Right hindlimb (tissue), 1 donor: ENCODE measurements around the gene GJD2.

Experiments used
- DNase-seq: peaks from one replicate; pipeline ENCODE4 v3.0.0-alpha.2; 2018

The GJD2 gene

DNA sequence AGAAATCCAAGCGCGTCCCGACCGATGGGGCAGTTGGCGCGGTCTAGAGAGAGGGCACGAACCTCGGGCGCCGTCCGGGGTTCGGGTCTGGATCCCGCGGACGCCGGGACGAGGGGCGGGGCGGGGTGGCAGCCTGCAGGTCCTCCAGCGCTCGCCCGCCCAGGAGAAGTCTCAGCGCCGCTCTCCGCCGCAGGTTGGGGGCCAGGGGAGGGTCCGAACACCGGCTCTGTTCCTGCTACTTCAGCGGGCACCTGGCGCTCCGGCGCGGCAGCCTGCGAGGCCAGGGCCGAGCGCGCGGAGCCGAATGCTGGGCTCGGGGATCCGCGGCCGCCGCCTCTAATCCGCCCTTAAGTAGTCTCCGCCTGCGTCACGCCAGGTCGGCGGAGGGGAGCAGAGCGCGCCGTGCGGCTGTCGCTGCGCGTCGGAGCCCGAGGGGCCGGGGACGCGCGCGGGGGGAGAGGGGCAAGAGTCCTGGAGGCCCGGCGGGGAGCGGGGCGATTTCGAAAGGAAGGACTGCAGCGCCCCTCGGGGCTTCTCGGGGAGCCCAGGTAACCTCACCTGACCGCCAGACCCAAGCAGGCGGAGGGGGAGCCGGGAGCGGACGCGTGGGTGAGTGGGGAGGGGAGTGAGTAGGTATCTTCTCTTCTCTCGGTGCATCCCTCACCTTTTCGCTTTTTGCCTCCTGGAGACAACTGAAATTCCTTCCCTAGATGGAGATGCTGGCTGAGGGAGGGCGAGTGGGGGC, at the start of gene GJD2:
Gene GJD2, minus strand, starts transcription at position 325 of the 745 bp plus-strand sequence. CDS start 510 bp downstream, outside the sequence.
- no peak for DNase-seq

DNA sequence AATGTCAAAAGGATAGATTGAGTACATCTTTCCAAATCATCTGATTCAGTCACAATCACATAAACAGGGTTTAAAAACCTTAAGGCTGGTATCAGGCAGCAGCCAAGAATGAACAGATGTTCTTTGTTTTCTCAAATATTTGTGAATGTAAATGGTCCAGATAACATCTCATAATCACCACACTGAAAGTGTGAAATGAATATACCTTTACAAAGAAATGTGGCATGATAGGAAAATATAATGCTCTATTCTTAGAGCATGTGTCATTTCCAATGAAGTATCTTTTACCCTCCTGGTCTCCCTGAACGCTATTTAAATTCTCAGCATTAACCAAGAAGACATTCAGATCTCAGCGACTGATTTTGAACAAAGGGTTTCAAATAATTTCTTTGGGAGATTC, 49.3 kb upstream of the GJD2 start:
- no peak for DNase-seq

DNA sequence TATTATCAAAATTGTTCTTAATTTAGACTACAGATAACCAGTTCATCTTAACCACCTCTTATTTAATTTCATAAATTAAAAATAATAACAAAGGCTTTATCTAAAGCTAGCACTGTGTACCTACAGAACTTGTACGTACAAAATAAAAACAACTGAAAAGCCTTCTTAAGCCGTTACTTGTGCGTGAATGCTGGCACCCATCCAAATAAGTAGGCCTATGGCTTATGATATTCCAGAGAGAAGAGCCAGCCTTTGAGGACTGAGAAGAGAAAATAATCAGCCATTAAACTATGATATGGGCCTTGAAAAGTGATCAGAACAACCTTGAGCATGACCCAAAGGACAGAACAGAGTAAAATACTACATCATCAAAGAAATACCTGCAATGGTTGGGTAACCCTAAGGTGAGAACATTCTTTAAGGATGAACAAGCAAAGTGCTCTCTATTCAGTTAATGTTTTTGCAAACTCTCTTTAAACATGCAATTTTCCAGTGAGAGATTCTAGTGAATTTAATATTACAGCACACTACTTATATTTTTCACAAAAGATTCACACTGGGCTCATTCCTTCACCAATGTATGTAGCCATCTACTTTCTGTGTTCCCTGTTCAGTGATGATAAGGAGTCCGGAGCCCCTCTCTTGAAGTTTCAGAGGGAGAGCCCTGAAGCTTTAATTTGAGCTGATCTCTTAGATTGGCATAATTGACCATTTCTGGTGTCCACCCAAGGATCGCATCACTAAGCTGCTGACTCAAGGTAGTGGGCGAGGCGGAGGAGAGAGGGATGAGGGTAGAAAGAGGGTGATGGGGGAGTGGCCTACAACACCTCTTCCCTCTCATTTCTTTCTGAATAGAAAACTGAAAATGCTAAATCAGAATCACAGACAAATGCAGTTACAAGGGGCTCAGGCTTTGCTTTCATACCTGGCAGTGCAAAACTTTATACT, 48.3 kb upstream of the GJD2 start:
- DNase-seq = no peak

DNA sequence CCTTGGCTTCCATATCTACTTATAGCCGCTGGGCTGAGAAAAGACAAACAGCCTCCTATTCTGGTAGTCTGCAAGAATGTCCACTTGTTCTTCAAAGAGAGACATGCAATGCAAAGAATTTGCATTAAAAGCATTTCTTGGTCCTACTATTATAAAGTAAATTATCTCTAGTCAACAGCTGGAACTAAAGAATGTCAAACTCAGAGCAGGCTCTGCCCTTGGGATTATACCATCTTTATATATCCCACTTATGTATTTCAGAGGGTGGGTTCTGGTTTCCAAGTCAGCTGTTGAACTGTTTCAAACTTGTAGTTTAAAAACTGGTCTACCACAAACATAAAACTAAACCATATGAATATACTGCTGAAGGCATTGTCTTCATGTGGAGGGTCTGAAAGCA, 47.6 kb upstream of the GJD2 start:
- DNase-seq = no peak

DNA sequence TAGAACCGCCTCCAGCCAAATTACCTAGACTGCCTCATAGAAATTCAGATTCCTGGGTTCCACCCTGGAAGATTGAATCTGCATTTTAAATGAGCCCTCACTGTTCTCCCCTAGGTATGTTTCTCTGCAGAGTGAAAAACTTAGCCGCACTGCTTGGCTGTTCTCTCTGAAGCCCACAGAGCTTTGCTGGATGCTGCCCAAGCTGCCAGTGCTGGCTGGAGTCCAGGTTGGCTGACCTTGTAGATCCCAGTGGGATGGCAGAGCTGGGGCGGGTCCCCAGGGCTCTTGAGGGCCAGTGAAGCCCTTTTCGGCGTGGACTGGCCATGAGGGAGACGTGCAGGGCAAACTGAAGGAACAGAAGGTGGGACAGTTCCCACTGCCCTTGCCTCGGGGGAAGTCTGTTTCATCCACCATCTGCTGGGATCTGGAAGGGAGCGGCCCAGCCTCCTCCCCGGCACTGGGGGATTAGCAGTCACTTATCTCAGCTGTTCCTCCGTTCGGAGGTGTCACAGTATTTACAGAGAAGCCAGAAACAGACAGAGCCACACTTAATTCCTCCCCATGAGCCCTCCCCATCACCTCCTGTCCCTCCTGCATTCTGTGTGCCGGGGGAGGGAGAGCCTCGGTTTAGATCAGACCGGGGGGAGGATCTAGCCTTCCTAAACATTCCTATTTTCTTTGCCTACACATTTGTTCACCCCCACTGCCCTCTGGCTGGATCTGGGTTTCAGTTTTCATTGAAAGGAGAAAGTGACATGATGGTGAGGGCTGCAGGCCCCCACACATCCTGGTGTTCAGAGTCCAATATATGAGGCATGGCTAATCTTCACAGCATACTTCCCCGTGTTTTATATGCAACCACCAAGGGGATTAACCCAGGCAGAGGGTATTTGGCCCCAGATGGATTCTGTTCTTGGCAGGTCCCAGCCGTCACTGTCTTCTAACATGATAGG, 44.6 kb upstream of the GJD2 start:
- peak; percentile 84 for DNase-seq

DNA sequence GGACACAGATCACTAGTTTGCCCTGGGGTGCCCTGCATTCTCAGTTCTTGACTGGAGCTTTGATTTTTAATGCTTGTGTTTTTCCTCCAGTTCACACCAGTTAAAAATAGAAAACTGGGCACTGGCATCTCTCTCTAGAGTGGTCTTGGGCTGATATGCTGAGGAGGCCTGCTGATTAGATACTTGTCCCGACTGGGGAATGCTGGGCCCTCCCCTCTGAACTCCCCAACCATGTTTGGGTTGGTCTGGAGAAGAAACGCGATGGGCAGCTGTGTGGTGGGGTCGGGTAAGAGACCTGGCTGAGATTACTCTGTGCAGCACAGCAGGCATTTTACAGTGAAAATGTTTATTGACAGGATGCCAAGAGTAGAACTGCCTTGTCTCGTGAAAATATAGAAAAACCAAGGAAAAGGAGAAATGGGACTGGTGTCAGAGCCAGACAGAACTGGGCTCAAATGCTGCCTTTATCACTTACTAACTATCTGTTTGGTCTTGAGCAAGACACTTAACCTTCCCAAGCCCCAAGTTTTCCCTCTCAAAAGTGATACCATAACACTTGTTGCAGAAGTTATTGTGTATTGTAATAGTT, 42.1 kb upstream of the GJD2 start:
- no peak for DNase-seq

DNA sequence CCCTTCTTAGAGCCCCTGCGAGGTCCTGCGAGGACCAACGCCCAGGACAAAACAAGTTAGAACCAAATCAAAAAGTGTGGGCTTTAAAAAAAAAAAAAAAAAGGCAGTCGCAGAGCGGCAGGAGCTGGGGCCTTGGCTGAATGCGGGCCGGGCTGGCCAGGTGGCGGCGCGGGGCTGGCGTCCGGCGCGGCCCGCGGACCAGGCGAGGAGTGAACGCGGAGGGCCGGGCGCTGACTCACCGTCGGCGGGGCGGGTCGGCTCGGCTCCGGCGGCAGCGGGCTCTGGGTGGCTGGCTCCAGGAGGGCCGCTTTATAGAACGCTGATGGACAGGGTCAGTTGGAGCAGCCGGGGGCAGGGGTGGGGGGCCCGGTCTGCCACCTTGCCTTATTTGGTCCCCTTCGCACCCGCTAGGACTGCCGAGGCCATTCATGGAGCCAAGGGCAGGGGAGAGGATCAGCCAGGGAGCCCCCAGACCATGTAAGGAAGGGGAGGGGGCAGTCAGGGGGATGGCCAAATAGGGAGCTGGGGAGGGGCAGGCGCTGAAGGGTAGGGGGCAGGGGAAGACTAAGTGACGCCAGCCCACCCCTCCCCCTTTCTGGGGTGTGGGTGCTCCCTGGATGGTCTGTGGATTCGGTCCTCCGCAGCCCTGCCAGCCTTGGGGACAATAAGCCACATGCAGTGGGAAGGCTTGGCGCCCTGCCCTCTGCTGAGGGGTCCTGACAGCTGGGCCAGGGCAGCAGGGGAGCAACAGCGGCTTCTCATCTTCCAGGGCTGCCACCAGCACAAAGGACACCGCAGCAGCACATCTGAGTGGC, 40.7 kb upstream of the GJD2 start, which contains the start of gene ACTC1:
Gene ACTC1, minus strand, starts transcription at position 283 of the 815 bp plus-strand sequence. CDS start 741 bp downstream, outside the sequence.
- DNase-seq = peak; percentile 84

DNA sequence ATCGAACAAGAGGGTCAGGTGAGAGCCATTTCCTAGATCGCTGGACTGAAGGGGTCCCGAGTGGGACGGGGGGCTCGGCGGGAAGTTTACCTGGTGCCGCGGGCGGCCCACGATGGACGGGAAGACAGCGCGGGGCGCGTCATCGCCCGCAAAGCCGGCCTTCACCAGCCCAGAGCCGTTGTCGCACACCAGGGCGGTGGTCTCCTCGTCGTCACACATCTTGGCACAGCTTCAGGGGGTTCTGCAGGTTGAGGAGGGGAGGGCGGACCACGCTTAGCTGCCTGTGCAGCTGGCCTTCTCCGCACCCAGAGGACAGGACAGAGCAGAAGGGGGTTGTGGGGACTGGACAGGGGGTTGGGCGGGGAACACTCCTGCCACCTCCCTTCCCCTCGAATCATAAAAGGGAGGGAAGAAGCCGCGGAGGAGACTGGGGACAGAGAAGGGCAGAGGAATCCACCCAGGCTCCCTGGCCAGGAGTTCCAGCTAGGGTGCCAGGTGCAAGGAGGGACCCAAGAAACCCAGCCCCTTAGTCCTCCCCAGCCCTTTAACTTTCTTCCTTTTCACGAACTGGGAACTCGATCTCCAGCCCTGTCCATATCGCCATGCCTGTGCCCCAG, 39.9 kb upstream of the GJD2 start:
- DNase-seq = no peak

DNA sequence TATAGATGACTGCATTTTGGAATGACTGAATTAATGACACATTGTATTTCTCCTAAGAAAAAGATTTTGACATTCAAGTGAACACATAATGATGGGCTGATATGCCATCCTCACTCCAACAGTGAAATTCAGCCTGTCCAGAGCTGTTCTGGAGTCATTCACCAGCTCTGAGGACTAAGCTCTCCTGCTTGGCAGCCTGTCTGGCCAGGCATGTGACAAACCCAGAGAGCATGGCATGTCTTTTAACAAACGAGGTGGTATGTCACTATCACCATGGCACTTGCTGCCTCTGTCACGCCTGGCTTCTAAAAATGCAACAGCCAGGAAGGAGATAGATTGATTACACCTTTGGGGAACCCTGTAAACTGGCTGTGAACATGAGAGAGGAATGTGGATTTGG, 39.1 kb upstream of the GJD2 start:
- DNase-seq = no peak

DNA sequence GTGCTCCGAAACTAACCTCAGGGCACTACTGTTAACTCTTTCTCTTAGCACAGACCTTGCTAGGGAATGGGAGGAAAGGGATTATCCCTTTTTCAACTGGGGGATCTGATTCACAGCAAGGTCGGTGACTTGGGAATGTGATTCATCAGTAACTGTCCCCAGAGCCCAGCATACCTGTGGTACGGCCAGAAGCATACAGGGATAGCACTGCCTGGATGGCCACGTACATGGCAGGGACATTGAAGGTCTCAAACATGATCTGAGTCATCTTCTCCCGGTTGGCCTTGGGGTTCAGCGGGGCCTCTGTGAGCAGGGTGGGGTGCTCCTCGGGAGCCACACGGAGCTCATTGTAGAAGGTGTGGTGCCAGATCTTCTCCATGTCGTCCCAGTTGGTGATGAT, 38.3 kb upstream of the GJD2 start:
- no peak for DNase-seq

DNA sequence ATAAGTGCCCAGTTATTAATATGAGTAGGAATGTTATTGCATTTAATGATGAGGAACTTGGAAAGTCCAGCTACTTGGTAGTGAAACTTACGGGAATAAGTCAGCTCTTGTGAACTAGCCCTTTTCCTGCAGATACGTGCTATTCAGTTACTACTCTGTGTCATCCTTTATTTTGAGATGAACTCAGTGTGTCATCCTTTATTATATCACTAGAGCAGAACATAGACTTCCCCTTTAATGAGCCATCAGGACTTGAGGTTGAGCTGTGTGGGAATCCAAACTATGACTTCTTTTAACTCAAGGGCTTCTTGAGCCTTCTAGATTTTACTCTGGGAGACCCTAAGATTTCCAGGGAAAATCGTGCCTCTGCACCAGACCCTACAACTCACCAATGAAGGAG, 36.9 kb upstream of the GJD2 start:
- no peak for DNase-seq

DNA sequence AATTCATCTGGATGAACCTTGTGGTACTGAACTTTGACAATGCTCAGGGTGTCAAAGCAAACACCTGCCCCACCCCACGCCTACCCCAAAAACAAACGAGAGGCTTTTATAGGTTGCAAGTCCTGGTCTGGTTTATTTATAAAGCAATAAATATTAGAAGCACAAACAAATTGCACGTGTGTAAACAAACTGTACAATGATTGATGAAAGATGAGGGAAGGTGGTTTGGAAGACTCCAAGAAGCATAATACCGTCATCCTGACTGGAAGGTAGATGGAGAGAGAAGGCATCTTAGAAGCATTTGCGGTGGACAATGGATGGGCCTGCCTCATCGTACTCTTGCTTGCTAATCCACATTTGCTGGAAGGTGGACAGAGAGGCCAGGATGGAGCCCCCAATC, 35.3 kb upstream of the GJD2 start:
- DNase-seq = no peak

DNA sequence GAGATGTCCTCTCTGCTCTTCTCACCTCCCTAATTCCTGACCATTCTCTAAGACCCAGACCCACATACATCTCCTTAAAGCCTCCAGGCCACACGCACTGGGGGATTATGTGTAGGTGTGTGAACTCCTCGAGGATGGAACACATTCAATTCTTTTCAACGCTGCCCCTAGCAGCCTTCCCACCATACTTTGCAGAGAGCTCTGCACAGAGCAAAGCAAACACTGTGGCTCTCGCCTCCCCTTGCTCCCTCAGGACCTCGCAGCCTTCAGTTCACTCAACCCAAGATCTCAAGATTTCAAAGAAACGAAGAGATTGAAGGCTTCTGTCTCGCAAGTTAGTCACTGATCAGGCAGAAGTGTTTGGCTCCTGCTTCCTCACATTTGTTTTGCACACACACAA, 34.5 kb upstream of the GJD2 start:
- DNase-seq = no peak

DNA sequence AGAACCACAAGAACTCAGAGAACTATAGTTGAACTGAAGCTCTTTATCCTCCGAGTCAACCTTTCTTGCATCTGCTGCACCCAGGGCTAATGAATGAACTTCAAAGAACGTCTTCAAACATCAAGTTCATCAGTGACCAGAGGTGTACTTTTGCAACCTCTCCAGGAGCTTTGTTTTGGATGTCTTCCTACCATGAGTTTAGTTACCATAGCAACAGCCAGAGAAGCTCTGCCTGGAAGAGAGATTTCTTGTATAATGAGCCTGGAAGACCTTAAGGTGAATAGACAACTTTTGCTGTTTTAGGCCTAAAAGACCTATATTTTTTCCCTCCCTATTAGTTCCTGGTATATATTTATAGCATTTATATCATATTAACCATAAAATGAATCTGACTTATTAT, 31.4 kb upstream of the GJD2 start:
- no peak for DNase-seq

DNA sequence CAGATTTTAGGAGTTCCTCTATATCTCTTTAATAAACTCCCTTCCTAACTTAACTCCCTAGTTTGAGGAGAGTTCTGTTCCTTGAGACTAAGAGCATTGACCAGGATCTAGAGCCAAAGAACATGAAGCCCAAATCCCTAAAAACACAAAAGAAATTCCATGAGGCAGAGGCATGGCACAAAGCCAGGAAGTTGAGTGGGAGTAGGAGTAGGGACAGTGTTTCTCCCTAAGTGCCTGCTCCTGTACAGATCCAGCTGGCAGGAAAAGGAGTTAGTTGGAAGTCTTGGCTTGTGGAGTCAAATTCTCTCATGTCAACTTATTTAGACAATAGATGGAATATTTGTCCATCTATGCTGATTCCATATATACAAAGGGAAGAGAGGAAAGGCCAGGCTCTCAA, 29.2 kb upstream of the GJD2 start:
- DNase-seq = no peak

DNA sequence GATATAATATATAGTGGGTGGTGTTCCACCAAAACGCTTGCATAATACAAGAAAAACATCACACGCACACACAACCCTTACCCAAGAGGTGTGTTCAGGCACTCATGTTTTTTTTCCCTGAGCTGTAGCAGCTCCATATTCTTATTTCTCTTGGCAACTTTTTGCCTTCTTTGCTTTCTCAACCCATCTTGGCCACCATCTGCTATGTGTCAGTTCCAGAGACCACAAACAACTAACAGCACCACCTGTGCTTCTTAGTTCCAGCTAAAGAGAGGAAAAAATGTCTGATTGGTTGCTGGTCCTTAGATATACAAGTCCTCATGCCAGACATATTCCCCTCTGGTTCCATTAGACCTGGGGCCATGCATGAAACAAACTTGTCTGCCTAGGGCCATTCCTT, 28.6 kb upstream of the GJD2 start:
- DNase-seq = no peak

DNA sequence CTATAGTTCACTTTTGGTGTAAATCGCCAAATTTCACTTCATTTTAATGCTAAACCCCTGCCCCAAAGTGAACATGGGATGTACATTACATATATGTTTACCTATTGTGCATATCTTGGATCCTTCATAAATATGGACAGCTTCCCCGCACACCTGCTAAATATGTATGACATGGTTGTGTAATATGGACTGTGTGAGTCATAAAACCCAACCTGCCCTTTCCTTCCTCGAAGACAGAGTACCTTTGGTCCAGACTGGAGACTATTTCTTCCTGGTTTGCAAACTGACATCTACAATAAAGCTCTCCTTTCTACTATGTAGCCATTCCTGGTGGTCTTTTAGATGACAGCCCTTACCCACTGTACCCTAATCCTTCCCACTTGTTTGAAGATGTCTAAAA, 28.1 kb upstream of the GJD2 start:
- no peak for DNase-seq

DNA sequence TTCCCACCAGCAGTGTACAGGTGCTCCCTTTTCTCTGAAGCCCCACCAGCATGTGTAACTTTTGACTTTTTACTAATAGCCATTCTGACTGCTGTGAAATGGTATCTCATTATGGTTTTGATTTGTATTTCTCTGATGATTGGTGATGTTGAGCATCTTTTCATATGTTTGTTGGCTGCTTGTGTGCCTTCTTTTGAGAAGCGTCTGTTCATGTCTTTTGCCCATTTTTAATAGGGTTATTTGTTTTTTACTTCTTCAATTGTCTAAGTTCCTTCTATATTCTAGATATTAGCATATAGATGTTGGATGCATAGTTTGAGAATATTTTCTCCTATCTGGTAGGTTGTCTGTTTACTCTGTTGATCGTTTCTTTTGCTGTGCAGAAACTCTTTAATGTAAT, 25.9 kb upstream of the GJD2 start:
- no peak for DNase-seq

DNA sequence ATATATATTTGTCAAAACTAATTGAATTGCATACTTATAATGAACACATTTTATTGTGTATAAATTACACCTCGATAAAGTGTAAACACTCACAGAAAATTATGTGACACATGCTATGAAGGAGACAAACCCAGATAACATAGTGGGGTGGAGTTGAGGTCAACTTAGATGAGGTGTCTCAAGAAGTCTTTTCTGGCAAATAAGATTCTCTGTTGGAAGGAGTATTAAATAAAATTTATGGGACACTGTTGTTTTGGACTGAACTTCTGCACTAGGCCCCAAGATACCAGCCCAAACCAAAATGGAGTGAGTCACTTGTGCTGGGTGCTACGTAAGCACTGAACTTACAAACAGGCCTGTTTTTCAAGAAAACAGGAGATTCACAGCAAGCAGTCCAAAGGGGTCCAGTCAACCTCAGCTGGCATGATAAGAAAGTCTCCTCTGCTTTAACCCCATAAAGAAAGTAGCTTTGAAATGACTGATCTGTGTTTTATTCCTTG, 21.9 kb upstream of the GJD2 start:
- no peak for DNase-seq

DNA sequence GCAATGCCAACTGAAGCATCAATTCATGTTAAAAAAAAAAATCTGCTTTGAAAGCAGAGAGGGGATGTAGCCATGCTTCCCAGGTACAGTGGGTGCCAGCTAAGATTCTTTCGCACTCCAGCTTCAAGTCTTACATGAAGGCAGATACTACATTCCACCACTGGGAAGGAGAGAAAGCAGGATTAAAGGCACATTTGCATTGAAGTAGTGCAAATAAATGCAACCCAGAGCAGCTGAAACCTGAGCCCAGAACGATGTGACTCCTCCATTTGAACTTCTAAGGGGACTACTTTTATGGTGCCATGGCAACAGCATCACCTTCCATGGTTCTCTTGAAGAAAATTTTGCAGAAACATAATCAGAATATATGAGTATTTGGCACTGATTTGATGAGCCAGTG, 19.1 kb upstream of the GJD2 start:
- DNase-seq = no peak

DNA sequence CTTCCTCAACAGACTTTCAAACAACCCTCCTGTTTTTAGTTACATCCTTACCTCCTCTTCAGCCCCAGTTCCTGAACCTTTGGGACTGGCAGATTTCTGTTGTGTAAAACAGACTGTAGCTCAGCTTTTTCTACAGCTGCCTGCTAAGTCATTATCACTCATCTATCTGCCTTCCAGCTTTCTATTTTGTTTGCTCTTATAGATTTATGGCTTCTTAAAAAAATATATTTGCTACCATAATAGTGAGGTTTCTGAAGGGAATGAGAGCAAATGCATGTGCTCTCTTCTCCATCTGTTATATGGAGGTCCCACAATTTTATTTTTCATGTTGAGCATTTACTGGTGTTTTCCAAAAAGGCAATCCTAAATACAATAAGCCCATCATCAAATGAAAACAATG, 18.2 kb upstream of the GJD2 start:
- no peak for DNase-seq
